ENCODE data around the gene PRKX.
"Not testable (repeated sequence)": the region's sequence is repeated elsewhere in the genome, so short reads cannot be mapped to it uniquely, and the experiment has no call there.

The PRKX gene

GRCh38 chrX:3679669-3680068 lies 33.8 kb downstream of the PRKX start:
- TF ChIP-seq CTCF (IDR thresholded peaks at IDR 0.05; ENCODE audit: borderline replicate concordance, control extremely low read depth, extremely low read depth, insufficient read depth, missing control alignments) = no peak
- in situ Hi-C loops (cut with MboI; ENCODE audit: low sequenced_read_pairs, unreplicated experiment) = no loop called here
- DNase-seq (ENCODE audit: low spot score) = no peak

GRCh38 chrX:3678328-3678727 lies 35.1 kb downstream of the PRKX start:
- TF ChIP-seq CTCF (IDR thresholded peaks at IDR 0.05; ENCODE audit: borderline replicate concordance, control extremely low read depth, extremely low read depth, insufficient read depth, missing control alignments) = no peak
- DNase-seq (ENCODE audit: low spot score) = no peak
- in situ Hi-C loops (cut with MboI; ENCODE audit: low sequenced_read_pairs, unreplicated experiment) = no loop called here

GRCh38 chrX:3674881-3675280 lies 38.6 kb downstream of the PRKX start:
- in situ Hi-C loops (cut with MboI; ENCODE audit: low sequenced_read_pairs, unreplicated experiment) = no loop called here
- TF ChIP-seq CTCF (IDR thresholded peaks at IDR 0.05; ENCODE audit: borderline replicate concordance, control extremely low read depth, extremely low read depth, insufficient read depth, missing control alignments) = no peak
- DNase-seq (ENCODE audit: low spot score) = no peak

GRCh38 chrX:3669841-3670475 lies 43.5 kb downstream of the PRKX start:
- DNase-seq (ENCODE audit: low spot score) = no peak
- in situ Hi-C loops (cut with MboI; ENCODE audit: low sequenced_read_pairs, unreplicated experiment) = no loop called here
- no peak for TF ChIP-seq CTCF (IDR thresholded peaks at IDR 0.05; ENCODE audit: borderline replicate concordance, control extremely low read depth, extremely low read depth, insufficient read depth, missing control alignments)

GRCh38 chrX:3666975-3667374 lies 46.5 kb downstream of the PRKX start:
- no peak for TF ChIP-seq CTCF (IDR thresholded peaks at IDR 0.05; ENCODE audit: borderline replicate concordance, control extremely low read depth, extremely low read depth, insufficient read depth, missing control alignments)

GRCh38 chrX:3664921-3665320 lies 48.5 kb downstream of the PRKX start:
- no peak for DNase-seq (ENCODE audit: low spot score)
- in situ Hi-C loops (cut with MboI; ENCODE audit: low sequenced_read_pairs, unreplicated experiment) = no loop called here
- TF ChIP-seq CTCF (IDR thresholded peaks at IDR 0.05; ENCODE audit: borderline replicate concordance, control extremely low read depth, extremely low read depth, insufficient read depth, missing control alignments) = no peak

More at GRCh38 chrX:3666975-3667374, 46.5 kb downstream of the PRKX start:
- DNase-seq (ENCODE audit: low spot score) = no peak
- in situ Hi-C loops (cut with MboI; ENCODE audit: low sequenced_read_pairs, unreplicated experiment) = no loop called here

GRCh38 chrX:3663576-3664250 lies 49.7 kb downstream of the PRKX start:
- in situ Hi-C loops (cut with MboI; ENCODE audit: low sequenced_read_pairs, unreplicated experiment); DNase-seq (ENCODE audit: low spot score): not testable (repeated sequence)

Measured in GM13976 (cell line).